ENCODE data around the gene ENPP3.

DNA sequence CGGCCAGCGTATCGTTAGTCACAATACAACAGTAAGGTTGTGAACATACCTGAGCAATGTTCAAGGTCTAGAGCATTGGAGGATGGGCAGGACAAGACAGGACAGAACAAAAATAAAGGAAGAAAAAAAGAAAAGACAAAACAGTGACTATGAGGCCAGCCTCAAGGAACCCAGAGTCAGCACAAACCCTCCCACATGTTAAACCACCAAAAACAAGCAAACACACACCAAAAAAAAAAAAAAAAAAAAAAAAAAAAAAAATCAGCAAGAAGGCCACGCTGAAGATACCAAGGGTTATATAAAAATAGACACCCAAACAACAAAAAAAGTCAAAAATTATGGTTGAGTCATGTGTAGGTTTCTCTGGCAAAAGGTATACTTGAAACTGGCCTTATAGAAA lies 21.8 kb upstream of the ENPP3 start:
- TF ChIP-seq, protein P1, sequence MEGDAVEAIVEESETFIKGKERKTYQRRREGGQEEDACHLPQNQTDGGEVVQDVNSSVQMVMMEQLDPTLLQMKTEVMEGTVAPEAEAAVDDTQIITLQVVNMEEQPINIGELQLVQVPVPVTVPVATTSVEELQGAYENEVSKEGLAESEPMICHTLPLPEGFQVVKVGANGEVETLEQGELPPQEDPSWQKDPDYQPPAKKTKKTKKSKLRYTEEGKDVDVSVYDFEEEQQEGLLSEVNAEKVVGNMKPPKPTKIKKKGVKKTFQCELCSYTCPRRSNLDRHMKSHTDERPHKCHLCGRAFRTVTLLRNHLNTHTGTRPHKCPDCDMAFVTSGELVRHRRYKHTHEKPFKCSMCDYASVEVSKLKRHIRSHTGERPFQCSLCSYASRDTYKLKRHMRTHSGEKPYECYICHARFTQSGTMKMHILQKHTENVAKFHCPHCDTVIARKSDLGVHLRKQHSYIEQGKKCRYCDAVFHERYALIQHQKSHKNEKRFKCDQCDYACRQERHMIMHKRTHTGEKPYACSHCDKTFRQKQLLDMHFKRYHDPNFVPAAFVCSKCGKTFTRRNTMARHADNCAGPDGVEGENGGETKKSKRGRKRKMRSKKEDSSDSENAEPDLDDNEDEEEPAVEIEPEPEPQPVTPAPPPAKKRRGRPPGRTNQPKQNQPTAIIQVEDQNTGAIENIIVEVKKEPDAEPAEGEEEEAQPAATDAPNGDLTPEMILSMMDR (IDR thresholded peaks at IDR 0.05) = no peak
- no peak for TF ChIP-seq ELF1 (IDR thresholded peaks at IDR 0.05)
- no peak for TF ChIP-seq CHD2 (IDR thresholded peaks at IDR 0.05; ENCODE audit: low read length, partially characterized antibody)
- TF ChIP-seq, protein P2, sequence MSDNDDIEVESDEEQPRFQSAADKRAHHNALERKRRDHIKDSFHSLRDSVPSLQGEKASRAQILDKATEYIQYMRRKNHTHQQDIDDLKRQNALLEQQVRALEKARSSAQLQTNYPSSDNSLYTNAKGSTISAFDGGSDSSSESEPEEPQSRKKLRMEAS (IDR thresholded peaks at IDR 0.05; ENCODE audit: low read depth) = no peak
- TF ChIP-seq FOXM1 (IDR thresholded peaks at IDR 0.05; ENCODE audit: low read depth) = no peak
- no peak for TF ChIP-seq TCF12 (IDR thresholded peaks at IDR 0.05)
- no peak for TF ChIP-seq EZH2phosphoT487 (IDR thresholded peaks at IDR 0.05; ENCODE audit: borderline replicate concordance, low read depth)
- TF ChIP-seq SMC3 (IDR thresholded peaks at IDR 0.05; ENCODE audit: low read depth, low read length) = no peak
- TF ChIP-seq GABPA (IDR thresholded peaks at IDR 0.05; ENCODE audit: low read depth) = no peak
- no peak for TF ChIP-seq RFX5 (IDR thresholded peaks at IDR 0.05; ENCODE audit: low read length)
- TF ChIP-seq, protein P3, sequence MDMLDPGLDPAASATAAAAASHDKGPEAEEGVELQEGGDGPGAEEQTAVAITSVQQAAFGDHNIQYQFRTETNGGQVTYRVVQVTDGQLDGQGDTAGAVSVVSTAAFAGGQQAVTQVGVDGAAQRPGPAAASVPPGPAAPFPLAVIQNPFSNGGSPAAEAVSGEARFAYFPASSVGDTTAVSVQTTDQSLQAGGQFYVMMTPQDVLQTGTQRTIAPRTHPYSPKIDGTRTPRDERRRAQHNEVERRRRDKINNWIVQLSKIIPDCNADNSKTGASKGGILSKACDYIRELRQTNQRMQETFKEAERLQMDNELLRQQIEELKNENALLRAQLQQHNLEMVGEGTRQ (IDR thresholded peaks at IDR 0.05; ENCODE audit: borderline replicate concordance, low read depth, low read length) = no peak
